OCI-LY1 (cell line): ENCODE measurements around the gene NALCN.

ENCODE experiments used
- CTCF ChIP-seq: fragments of 200-600 bp; sonication (generic), shearing (Covaris generic); IDR thresholded peaks from 2 replicates; pipeline ENCODE4 v1.5.1; 2017; ENCODE audit warnings: mild to moderate bottlenecking, antibody characterized with exemption, low read length, moderate library complexity, mixed read lengths
- EZH2 ChIP-seq: fragments of 200-600 bp; sonication (generic), shearing (Covaris generic); IDR thresholded peaks from 2 replicates; pipeline ENCODE4 v1.8.0; 2017; ENCODE audit warnings: borderline replicate concordance, mixed run types, mild to moderate bottlenecking, antibody characterized with exemption, low read length, moderate library complexity, mixed read lengths

DNA sequence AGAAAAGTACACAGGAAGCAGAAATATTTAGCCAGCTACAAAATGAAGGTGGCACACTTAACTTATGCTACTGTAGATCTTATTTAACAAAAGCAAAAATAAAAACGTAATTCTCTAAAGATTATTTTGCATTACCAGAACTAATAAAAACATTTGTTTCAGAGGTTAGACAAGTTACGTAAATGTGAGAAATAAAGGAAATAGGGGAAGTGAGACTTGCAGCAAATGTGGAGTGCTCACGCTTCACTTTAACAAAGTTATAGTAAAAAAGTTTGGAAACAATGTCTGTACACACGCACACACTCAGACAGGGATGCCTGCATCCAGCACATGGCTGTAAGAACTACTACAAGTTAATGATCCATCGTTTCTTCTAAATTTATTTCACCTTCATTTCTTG is 83.7 kb downstream of the NALCN start:
- no peak for TF ChIP-seq CTCF
- no peak for TF ChIP-seq EZH2
